Mucosa of descending colon (tissue), 3 donors: Measurements from ENCODE around the gene ACVRL1. TPM values are rescaled to one million over a fixed set of nuclear protein-coding genes. Genes with fewer than 3 reads are reported as not detected.
"Not testable (repeated sequence)": the region's sequence is repeated elsewhere in the genome, so short reads cannot be mapped to it uniquely, and the experiment has no call there.

Source experiments
- ATAC-seq: fragments of 200-7000 bp; cut with Tn5 transposase; one replicate; pipeline ENCODE4 v1.9.1; 2020; ENCODE audit warnings: mild to moderate bottlenecking, moderate library complexity
- DNase-seq, 3 donors: peaks; one replicate each; pipeline ENCODE4 v3.0.0-alpha.2; 2020
- H3K36me3 ChIP-seq: fragments of 200-600 bp; one replicate; pipeline ENCODE4 v1.8.0; 2021; ENCODE audit warnings: low read depth, mild to moderate bottlenecking
- H3K4me1 ChIP-seq: fragments of 200-600 bp; one replicate; pipeline ENCODE4 v1.8.0; 2021; ENCODE audit warnings: low read depth, mild to moderate bottlenecking
- H3K4me3 ChIP-seq: fragments of 200-600 bp; one replicate; pipeline ENCODE4 v1.8.0; 2021; ENCODE audit warnings: mild to moderate bottlenecking
- H3K9me3 ChIP-seq: fragments of 200-600 bp; one replicate; pipeline ENCODE4 v1.8.0; 2021; ENCODE audit warnings: mild to moderate bottlenecking
- CTCF ChIP-seq: fragments of 200-600 bp; IDR thresholded peaks from one replicate; pipeline ENCODE4 v1.8.0; 2022; ENCODE audit warnings: antibody characterized with exemption, mild to moderate bottlenecking
- intact Hi-C, 2 donors: fragments of 100-400 bp; cut with DNase I in 1 of 2; cut with micrococcal nuclease in 1 of 2; formaldehyde crosslinking; loops; one replicate each; pipeline versions ENCODE4 v1.11.0 to v1.11.1; 2022; cut with DNase I, micrococcal nuclease
- total RNA-seq, 3 donors: library from RNA; stranded (reverse); fragmentation: NEBNext Ultra II Directional in 2 of 3; extraction: Animal tissue kit (Norgen Biotek cat#: 25700) in 2 of 3; gene quantifications; one replicate each; pipeline versions ENCODE4 v1.2.1 to v1.2.4, GENCODE V29; 2021 to 2023
- donor health status: DM: no; HTN: no; CAD: no; lungs with moderate emphysema.
- donor health status: DM: no; HTN: no; CAD: no.
- donor health status: DM: no; HTN: yes; CAD: no.

ACVRL1 gene
- total RNA-seq, 3 donors from 2014 or later: 132 to 261 (median 247) TPM

- intact Hi-C loops: no loop called here
- ATAC-seq: peak; percentile 74
- peak in 1 of 3 donors; percentile 33 for DNase-seq
These were observed 22.6 kb upstream of the ACVRL1 start for GRCh38 chr12:51884676-51885229.

GRCh38 chr12:51885294-51886020 is 21.8 kb upstream of the ACVRL1 start:
- H3K4me1 ChIP-seq, ATAC-seq, H3K9me3 ChIP-seq, intact Hi-C loops, H3K4me3 ChIP-seq, H3K36me3 ChIP-seq, DNase-seq: not testable (repeated sequence)

More at GRCh38 chr12:51884676-51885229, 22.6 kb upstream of the ACVRL1 start:
- no peak for TF ChIP-seq CTCF
- Histone ChIP-seq H3K4me3 (no peak overlapping the region), H3K4me1 (peaks cover 3% of the 10 kb centered on the region), H3K9me3 (no peaks in the 10 kb centered on the region), H3K36me3 (no peaks in the 10 kb centered on the region)

- Histone ChIP-seq H3K36me3 (no peaks in the 10 kb centered on the region), H3K9me3 (no peaks in the 10 kb centered on the region), H3K4me3 (no peak overlapping the region), H3K4me1 (peaks cover 3% of the 10 kb centered on the region)
- ATAC-seq (peak; percentile 78), DNase-seq (peak in 1 of 3 donors; percentile 59)
- TF ChIP-seq CTCF: no peak
- intact Hi-C loops: no loop called here
These were observed 21.1 kb upstream of the ACVRL1 start for GRCh38 chr12:51886021-51886710.

GRCh38 chr12:51887476-51888315 is 19.6 kb upstream of the ACVRL1 start, which contains the start of gene ANKRD33:
Gene ANKRD33 (plus strand): TSS chr12:51888103. CDS start chr12:51888187, 84 bp downstream.
- peak in 2 of 3 donors; percentile 61 to 76 for DNase-seq
- peak; percentile 66 for ATAC-seq

More at GRCh38 chr12:51887476-51888315, 19.6 kb upstream of the ACVRL1 start, which contains the start of gene ANKRD33:
- peaks cover 3% of the 10 kb centered on the region for H3K4me1 ChIP-seq
- H3K9me3 ChIP-seq: no peaks in the 10 kb centered on the region
- intact Hi-C loops: no loop called here
- H3K4me3 ChIP-seq: no peak within 1 kb of the TSS
- TF ChIP-seq CTCF: no peak
- no peaks in the 10 kb centered on the region for H3K36me3 ChIP-seq
